HG03108 (cell line): ENCODE measurements around the gene NAMPT.
"Not testable (repeated sequence)": the region's sequence is repeated elsewhere in the genome, so short reads cannot be mapped to it uniquely, and the experiment has no call there.

ENCODE experiments used
- ATAC-seq: cut with Tn5 transposase; IDR thresholded peaks from one replicate; pipeline ENCODE4 v1.9.1; 2021; ENCODE audit warnings: moderate library complexity; ENCODE audit not compliant: unreplicated experiment

The NAMPT gene

GRCh38 chr7:106284714-106285050 lies at the start of gene NAMPT:
Gene NAMPT (minus strand): TSS chr7:106284983. CDS start chr7:106284884, 99 bp downstream.
- ATAC-seq = no peak

- ATAC-seq = no peak
These were observed 47.4 kb upstream of the NAMPT start for GRCh38 chr7:106332201-106332600.

- ATAC-seq = no peak
These were observed 46.8 kb upstream of the NAMPT start for GRCh38 chr7:106331441-106332175.

GRCh38 chr7:106329971-106330733 lies 45.4 kb upstream of the NAMPT start:
- ATAC-seq = no peak

GRCh38 chr7:106329408-106329807 lies 44.6 kb upstream of the NAMPT start:
- ATAC-seq = no peak

GRCh38 chr7:106327538-106328481 lies 43.0 kb upstream of the NAMPT start:
- no peak for ATAC-seq

- no peak for ATAC-seq
These were observed 42.1 kb upstream of the NAMPT start for GRCh38 chr7:106326594-106327537.

GRCh38 chr7:106324509-106324908 lies 39.7 kb upstream of the NAMPT start:
- not testable (repeated sequence) for ATAC-seq

GRCh38 chr7:106320254-106320770 lies 35.5 kb upstream of the NAMPT start:
- not testable (repeated sequence) for ATAC-seq

- no peak for ATAC-seq
These were observed 33.7 kb upstream of the NAMPT start for GRCh38 chr7:106318482-106318881.

- no peak for ATAC-seq
These were observed 33.2 kb upstream of the NAMPT start for GRCh38 chr7:106317971-106318370.

- ATAC-seq = no peak
These were observed 32.2 kb upstream of the NAMPT start for GRCh38 chr7:106316947-106317346.

GRCh38 chr7:106314875-106315274 lies 30.1 kb upstream of the NAMPT start:
- ATAC-seq = no peak

GRCh38 chr7:106313966-106314365 lies 29.2 kb upstream of the NAMPT start:
- ATAC-seq = no peak

GRCh38 chr7:106313456-106313901 lies 28.7 kb upstream of the NAMPT start:
- ATAC-seq = no peak

GRCh38 chr7:106312906-106313305 lies 28.1 kb upstream of the NAMPT start:
- ATAC-seq = no peak

- no peak for ATAC-seq
These were observed 27.5 kb upstream of the NAMPT start for GRCh38 chr7:106312099-106312871.

GRCh38 chr7:106309362-106309761 lies 24.6 kb upstream of the NAMPT start:
- ATAC-seq = no peak

GRCh38 chr7:106306256-106306655 lies 21.5 kb upstream of the NAMPT start:
- no peak for ATAC-seq
